ENCODE measurements around the gene ENO2. TPM values are rescaled to one million over a fixed set of nuclear protein-coding genes. Genes with fewer than 3 reads are reported as not detected.

ENO2 gene
- total and polyA plus RNA-seq, 4 donors = 1.1 to 3.1 (median 1.4) TPM

DNA sequence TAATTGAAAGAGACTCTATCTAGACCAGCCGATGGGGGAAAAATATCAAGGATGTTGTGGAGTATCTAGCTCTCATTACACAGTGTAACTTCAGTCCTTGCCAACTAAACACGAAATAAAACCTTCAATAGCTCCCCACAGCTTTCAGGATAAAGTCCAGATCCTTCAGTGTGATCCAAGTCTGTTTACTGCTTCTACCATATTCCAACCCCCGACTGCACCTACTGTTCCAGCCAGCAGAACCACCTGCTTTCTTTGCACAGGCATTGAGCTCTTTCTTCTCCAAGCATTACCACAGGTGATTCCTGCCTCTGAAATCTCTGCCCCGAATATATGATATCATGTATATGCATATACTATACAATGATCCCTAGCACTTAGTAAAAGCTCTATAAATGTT is 11.9 kb upstream of the ENO2 start (continued):
- TF ChIP-seq REST (IDR thresholded peaks at IDR 0.05) (no peak), FOXA2 (IDR thresholded peaks at IDR 0.05) (no peak), JUND (IDR thresholded peaks at IDR 0.05) (no peak)

DNA sequence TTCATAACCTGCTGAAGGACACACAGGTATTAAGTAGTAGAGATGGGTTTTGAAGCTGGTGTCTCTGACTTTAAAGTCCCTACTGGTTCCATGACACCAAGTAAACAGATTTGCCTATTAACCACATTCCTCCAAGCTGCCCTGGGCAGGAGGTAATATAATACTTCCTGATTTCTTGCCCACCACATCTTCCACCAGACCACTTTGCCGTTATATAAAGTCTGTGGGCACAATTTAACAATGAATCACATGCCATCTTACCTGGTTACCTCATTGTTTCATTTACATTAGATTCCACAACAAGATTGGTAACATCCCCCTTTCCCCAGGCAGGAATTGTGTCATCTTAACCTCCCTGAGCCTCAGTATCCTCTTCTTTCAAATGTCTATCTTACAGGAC is 10.7 kb upstream of the ENO2 start:
- Histone ChIP-seq H3K4me3 (ENCODE audit: low read depth in 1 of 3, low read length in 3 of 3) (no peak overlapping the region), H3K4me1 (ENCODE audit: control insufficient read depth in 4 of 4, insufficient read depth in 4 of 4, low read length in 3 of 4) (peaks cover 1 to 11% (median 8%) of the 10 kb centered on the region in 4 donors), H3K27ac (ENCODE audit: low read depth in 1 of 2, low read length in 2 of 2) (no peak overlapping the region), H3K9me3 (ENCODE audit: control insufficient read depth in 4 of 4, low read length in 3 of 4) (no peaks in the 10 kb centered on the region), H3K36me3 (ENCODE audit: control insufficient read depth in 4 of 4, insufficient read depth in 3 of 4, low read depth in 1 of 4, low read length in 3 of 4) (no peaks in the 10 kb centered on the region), H3K9ac (ENCODE audit: low read depth in 1 of 2, low read length in 2 of 2) (no peak overlapping the region), H3K27me3 (ENCODE audit: control insufficient read depth in 4 of 4, insufficient read depth in 4 of 4, low read length in 3 of 4) (no peaks in the 10 kb centered on the region)
- no peak for DNase-seq (ENCODE audit: low spot score)
- 92% methylated on average over 1 of the region's 1 CpG for WGBS
- TF ChIP-seq, protein P1, sequence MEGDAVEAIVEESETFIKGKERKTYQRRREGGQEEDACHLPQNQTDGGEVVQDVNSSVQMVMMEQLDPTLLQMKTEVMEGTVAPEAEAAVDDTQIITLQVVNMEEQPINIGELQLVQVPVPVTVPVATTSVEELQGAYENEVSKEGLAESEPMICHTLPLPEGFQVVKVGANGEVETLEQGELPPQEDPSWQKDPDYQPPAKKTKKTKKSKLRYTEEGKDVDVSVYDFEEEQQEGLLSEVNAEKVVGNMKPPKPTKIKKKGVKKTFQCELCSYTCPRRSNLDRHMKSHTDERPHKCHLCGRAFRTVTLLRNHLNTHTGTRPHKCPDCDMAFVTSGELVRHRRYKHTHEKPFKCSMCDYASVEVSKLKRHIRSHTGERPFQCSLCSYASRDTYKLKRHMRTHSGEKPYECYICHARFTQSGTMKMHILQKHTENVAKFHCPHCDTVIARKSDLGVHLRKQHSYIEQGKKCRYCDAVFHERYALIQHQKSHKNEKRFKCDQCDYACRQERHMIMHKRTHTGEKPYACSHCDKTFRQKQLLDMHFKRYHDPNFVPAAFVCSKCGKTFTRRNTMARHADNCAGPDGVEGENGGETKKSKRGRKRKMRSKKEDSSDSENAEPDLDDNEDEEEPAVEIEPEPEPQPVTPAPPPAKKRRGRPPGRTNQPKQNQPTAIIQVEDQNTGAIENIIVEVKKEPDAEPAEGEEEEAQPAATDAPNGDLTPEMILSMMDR (IDR thresholded peaks at IDR 0.05; ENCODE audit: low read depth, low read length, missing input control) = no peak
- TF ChIP-seq GABPA (IDR thresholded peaks at IDR 0.05 in 1 of 2, conservative IDR thresholded peaks at IDR 0.05 in 1 of 2) (no peak), RAD21 (IDR thresholded peaks at IDR 0.05) (no peak), RXRA (IDR thresholded peaks at IDR 0.05) (no peak), NR2F2 (IDR thresholded peaks at IDR 0.05) (no peak), TAF1 (conservative IDR thresholded peaks at IDR 0.05) (no peak), YY1 (IDR thresholded peaks at IDR 0.05) (no peak), EGR1 (IDR thresholded peaks at IDR 0.05; ENCODE audit: low read depth in 2 of 2) (no peak), SP1 (IDR thresholded peaks at IDR 0.05) (no peak), FOXA1 (IDR thresholded peaks at IDR 0.05) (no peak), ZBTB33 (IDR thresholded peaks at IDR 0.05) (no peak), REST (IDR thresholded peaks at IDR 0.05) (no peak), HNF4A (conservative IDR thresholded peaks at IDR 0.05) (no peak), FOXA2 (IDR thresholded peaks at IDR 0.05) (no peak)
- TF ChIP-seq, protein P2, sequence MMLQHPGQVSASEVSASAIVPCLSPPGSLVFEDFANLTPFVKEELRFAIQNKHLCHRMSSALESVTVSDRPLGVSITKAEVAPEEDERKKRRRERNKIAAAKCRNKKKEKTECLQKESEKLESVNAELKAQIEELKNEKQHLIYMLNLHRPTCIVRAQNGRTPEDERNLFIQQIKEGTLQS (IDR thresholded peaks at IDR 0.05) = no peak
